HG02759 (cell line): ENCODE measurements around the gene NLRC5.
A peak's percentile ranks its signal among the peaks of the same experiment; 100 is the strongest.

Experiments used
- ATAC-seq: cut with Tn5 transposase; IDR thresholded peaks from one replicate; pipeline ENCODE4 v1.9.1; 2021; ENCODE audit warnings: mild to moderate bottlenecking, moderate library complexity; ENCODE audit not compliant: unreplicated experiment

NLRC5 gene

DNA sequence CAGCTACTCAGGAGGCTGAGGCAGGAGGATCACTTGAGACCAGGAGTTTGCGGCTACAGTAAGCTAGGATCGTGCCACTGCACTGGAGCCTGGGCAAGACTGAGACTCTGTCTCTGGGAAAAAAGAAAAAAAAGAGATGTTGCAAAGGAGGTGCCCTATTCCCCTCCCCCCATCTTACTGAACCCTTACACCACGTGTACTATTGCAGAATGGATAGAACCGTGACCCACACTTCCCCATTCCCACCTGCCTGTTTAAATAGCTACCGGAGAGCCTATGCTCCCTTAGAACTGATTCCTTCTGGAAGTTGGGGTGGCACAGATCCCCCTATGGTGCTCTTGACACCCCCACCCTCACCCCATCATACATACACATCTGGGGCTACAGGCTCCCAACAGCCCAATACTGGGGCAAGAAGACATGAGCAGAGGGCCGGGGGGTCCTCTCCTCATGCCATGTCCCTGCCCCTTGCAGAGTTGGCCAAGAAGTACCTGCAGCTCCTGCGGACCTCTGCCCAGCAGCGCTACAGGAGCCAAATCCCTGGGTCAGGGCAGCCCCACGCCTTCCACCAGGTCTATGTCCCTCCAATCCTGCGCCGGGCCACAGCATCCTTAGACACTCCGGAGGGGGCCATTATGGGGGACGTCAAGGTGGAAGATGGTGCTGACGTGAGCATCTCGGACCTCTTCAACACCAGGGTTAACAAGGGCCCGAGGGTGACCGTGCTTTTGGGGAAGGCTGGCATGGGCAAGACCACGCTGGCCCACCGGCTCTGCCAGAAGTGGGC, 35.7 kb downstream of the NLRC5 start:
- ATAC-seq = no peak

DNA sequence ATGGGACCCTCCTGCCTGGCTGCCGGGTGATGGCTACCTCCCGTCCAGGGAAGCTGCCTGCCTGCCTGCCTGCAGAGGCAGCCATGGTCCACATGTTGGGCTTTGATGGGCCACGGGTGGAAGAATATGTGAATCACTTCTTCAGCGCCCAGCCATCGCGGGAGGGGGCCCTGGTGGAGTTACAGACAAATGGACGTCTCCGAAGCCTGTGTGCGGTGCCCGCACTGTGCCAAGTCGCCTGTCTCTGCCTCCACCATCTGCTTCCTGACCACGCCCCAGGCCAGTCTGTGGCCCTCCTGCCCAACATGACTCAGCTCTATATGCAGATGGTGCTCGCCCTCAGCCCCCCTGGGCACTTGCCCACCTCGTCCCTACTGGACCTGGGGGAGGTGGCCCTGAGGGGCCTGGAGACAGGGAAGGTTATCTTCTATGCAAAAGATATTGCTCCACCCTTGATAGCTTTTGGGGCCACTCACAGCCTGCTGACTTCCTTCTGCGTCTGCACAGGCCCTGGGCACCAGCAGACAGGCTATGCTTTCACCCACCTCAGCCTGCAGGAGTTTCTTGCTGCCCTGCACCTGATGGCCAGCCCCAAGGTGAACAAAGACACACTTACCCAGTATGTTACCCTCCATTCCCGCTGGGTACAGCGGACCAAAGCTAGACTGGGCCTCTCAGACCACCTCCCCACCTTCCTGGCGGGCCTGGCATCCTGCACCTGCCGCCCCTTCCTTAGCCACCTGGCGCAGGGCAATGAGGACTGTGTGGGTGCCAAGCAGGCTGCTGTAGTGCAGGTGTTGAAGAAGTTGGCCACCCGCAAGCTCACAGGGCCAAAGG, 36.8 kb downstream of the NLRC5 start:
- ATAC-seq = no peak

DNA sequence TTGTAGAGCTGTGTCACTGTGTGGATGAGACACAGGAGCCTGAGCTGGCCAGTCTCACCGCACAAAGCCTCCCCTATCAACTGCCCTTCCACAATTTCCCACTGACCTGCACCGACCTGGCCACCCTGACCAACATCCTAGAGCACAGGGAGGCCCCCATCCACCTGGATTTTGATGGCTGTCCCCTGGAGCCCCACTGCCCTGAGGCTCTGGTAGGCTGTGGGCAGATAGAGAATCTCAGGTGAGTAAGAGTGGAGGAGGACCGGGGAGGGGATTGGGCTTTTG, 37.4 kb downstream of the NLRC5 start:
- no peak for ATAC-seq

DNA sequence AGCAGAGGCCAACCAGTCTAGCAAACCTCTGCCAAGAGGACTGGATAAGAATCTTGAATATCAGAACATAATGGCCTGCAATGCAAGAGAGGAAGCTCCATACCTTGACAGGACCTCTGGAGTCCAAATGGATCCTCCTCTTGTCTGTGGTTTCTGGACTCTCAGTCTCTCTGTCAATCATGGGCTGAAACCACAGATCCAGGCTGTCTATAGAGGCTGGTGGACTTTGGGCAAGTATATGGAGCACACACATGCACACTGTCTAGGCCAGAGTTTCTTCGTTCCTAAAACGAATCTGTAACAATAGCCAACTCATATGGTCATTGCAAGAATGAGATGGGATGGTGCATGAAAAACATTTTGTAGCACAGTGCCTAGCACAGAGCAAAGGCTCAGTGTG, 37.7 kb downstream of the NLRC5 start:
- ATAC-seq = no peak

DNA sequence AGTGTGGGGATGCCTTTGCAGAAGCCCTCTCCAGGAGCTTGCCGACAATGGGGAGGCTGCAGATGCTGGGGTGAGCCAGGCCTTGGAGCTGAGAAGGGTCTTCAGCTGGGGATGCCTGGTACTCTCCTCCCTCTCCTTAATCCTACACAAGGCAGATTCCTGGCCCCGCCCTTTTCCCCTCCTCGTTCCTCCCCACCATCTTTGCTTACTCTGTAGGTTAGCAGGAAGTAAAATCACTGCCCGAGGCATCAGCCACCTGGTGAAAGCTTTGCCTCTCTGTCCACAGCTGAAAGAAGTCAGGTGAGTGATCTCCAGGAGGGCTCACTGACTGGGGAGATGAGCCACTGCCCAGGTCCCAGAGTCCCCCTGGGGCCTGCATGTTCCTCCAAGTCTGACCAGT, 38.7 kb downstream of the NLRC5 start:
- no peak for ATAC-seq

DNA sequence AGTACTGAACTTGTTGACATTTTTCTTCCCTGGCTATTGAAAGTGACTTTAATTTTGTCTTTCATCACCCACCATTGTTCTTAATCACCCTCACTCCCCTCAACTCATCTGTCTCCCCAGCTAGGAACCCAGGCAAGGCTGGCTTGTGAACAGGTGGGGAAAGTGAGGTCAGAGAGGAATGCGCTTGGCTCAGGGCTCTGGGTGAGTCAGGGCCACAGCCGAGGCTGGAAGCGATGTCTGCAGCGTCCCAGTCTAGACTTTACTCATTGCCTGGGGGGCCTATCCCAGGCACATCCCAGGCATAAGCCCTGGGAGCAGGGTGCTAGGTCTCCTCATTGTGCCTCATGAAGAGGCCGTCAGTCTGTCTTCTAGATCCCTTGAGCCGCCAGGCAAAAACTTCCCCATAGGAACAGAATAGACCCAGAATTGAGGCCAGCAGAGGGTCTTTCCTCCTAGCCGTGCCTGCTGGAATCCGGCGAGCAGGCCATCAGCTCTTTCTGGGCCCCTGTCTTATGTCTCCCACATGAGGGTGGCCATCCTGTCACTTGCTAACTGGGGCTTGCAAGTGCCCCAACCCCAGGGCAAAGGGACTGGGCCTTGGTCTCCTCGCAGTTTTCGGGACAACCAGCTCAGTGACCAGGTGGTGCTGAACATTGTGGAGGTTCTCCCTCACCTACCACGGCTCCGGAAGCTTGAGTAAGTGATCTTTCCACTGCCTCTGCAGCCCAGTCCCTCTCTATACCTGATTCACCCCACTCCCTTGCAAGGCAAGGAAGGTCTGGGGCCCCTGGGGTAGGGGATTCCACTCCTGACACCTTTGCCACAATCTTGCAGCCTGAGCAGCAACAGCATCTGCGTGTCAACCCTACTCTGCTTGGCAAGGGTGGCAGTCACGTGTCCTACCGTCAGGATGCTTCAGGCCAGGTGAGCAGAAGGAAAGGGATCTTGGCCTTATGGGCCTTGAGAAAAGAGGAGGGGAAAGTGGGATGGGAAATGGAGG, 40.1 kb downstream of the NLRC5 start:
- ATAC-seq = no peak

DNA sequence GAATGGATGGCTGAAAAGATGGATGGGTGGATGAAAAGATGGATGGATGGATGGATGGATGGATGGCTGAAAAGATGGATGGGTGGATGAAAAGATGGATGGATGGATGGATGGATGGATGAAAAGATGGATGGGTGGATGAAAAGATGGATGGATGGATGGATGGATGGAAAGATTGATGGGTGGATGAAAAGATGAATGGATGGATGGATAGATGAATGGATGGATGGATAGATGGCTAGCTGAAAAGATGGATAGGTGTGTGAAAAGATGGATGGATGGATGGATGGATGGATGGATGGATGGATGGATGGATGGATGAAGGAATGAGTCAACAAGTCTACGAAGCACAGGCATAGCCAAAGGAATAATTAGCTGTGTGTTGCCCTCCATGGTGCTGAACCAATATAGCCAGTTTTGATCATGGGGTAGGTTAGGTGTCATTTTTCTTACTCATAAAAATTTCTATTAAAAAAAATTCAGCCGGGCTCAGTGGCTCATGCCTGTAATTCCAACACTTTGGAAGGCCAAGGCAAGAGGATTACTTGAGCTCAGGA, 41.1 kb downstream of the NLRC5 start:
- ATAC-seq = no peak

DNA sequence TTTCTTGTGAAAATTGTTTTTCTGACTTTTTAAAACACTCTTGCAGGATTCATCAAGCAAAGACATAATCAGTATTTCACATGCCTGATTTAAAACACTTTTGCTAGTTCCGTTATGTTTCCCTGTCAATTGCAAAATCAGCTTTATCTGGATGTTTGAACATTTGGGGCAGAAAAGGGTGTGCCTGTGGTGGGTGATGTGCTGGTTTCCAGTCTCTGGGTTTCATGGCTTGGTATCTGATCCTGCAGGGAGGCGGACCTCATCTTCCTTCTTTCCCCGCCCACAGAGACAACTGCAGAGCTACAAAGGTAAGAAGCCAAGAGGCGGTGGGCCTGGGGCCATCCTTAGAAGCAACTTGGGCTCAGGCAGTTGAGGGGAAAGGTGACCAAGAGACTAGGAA, 41.8 kb downstream of the NLRC5 start:
- ATAC-seq = no peak

DNA sequence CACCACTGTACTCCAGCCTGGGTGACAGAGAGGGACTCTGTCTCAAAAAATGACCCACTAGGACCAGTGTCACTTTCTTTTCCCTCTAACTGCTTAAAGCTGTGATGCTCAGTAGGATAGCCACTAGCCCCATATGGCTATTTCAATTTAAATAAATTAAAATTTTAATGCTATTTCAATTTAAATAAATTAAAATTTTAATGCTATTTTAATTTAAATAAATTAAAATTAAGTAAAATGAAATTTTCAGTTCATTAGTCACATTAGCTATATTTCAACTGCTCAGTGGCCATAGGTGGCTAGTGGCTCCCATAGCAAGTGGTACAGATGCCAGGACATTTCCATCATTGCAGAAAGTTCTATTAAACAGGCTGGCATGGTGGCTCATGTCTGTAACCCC, 43.0 kb downstream of the NLRC5 start:
- no peak for ATAC-seq

DNA sequence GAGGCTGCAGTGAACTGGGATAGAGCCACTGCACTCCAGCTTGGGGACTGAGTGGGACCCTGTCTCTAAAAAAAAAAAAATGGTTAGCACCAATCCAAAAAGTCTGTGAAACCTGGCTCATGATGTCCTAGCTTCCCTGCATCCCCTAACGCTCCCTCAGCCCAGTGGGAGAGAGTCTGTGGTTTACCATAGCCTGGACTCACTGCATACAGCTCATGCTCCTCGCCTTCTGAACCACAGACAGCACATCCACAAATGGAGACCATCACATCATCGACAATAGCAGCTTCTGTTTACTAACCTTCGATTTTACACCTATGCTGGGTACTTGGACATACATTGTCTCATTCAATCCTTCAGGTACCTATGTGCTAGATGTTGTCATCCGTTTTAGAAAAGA, 43.6 kb downstream of the NLRC5 start:
- ATAC-seq = no peak

DNA sequence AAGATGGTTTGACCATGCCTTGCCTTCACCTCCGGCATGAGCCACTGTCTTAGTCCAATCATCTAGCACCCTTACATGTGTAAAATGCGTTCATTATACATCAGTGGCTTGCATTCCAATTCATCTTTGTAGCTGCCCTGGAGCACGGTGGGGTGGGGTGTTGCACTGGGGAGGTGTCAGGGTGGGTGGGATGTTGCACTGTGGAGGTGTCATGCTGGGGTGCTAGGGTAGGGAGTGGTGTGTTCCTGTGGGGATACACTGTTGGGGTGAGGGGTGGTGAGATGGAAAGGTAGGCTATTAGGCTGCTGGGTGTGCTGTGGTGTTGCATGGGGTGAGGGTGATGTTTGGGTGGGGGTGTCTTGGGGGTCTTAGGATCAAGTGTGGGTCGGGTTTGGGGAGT, 47.0 kb downstream of the NLRC5 start:
- no peak for ATAC-seq

DNA sequence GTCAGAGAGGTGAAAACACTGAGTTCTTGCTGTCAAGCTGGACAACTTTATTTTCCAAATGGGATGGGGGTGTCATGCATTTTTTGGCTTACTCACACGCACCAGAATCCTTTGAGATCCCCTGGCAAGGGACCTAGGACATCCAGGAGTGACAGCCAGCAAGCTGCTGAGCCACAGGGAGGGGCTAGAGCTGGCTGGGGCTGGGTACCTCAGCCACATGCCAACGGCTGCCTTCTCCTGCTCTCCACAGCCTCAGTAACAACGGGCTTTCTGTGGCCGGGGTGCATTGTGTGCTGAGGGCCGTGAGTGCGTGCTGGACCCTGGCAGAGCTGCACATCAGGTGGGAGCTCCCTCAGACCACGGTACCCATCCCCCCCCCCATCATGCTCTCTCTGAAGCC, 47.6 kb downstream of the NLRC5 start:
- ATAC-seq = no peak

DNA sequence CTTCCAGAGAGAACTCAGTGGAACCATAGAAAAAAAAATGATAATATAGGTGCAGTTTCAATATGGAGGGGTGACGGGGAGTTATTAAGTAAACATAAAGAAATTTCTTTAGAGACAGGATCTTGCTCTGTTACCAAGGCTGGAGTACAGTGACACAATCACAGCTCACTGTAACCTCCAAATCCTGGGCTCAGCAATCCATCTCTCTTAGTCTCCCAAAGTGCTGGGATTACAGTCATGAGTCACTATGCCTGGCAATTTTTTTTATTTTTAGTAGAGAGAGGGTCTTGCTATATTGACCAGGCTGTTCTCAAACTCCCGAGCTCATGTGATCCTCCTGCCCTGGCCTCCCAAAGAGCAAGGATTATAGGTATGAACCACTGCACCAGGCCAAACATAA, 48.8 kb downstream of the NLRC5 start:
- no peak for ATAC-seq

DNA sequence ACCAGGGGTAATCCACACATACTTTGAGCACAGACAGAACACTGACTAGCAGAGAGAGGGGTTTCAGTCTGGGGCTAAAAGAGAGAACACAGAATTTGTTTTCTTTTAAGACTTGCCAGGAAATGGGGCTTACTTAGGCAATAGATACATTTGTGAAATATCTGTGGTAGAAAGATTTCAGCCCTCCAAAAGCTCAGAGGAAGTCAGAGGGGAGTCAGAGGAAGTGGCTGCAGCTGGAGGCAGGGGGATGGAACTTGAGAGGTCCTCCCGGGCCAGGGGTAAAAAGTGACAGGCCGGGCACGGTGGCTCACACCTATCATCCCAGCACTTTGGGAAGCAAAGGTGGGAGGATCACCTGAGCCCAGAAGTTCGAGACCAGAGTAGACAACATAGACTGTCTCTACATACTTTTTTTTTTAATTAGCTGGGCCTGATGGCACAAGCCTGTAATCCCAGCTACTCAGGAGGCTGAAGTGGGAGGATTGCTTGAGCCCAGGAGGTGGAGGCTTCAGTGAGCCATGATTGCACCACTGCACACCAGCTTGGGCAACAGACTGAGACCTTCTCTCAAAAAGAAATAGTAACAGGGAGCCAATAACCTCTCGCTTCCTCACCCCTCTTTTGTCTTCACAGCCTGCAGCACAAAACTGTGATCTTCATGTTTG, 49.9 kb downstream of the NLRC5 start:
- ATAC-seq = peak; percentile 26

DNA sequence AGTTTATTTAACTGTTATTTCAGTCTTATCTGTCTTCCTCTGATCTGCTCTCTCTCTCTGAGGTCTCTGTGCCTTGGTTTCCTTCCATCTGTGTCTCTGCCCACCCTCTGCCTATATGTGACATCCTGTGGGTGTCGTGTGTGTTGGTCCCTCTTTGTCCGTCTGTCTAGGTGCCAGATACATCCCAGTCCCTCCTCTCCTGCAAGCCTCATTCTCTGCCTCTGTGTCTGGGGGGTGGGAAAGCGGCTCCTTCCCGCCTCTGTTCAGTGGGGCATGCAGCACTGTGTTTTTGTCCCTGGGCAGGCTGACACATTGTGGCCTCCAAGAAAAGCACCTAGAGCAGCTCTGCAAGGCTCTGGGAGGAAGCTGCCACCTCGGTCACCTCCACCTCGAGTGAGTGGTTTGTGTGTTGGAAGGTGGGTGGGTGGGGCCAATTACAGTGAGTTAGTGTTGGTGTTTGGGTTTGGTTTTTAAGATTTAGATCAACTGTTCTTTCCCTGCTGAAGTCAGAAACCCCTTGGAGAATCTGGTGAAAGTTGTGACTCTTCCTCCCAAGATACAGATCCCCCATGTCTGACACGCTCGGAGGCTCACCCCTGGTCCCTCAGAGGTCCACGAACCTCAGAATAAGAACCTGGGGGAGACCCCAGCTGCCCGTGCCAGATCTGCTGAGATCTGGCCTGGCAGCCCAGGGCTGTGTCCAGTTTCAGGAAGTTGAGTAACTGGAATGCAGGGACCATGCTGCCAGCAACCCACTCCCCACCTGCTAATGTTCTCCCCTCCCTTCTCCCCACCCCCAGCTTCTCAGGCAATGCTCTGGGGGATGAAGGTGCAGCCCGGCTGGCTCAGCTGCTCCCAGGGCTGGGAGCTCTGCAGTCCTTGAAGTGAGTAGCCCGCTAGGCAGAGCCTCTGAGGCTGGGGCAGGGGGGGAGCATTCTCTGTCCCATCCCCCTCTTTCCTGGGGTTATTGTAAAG, 52.1 kb downstream of the NLRC5 start:
- peak; percentile 40 for ATAC-seq

DNA sequence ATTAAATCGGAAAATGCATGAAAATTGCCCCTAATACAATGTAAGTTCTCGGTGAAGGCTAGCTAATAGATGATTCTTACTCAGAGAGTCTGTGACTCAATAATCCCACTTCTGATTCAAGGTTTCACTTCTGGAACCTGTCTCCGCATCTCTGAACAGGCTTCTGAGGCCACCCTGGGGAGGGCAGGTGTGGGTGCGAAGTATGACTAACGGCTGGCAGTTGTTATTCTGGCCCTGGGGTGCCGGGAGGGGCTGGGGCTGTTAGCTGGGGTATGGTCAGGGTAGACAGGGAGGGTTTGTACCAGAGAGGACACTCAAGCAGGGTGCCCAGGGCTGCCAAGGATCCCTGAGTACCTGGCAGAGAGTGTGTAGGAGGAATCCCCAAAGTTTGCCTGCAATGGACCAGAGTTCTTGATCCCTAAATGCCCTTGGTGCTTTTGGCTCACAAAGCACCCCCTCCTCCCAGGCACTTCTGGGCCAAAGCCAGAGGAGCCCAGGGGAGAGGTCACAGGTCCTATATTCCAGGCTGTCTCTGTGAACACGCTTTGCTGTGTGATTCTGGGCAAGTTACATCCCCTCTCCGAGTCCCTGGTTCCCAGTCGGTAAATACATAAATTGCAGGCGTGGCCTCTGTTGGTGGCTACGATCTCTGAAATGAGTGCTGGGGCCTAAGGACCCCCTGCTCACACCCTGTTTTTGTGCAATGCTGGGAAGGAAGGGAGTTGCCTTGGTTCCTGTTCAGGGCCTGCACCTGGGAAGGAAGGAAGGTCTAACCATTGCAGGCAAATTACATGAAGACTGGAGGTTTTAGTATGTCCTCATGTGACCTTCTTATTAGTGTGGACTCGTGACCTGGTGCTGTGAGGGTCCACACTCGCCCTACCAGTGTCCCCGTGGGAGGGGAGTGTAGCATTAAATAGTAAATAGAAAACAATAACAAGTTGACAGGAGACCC, 53.1 kb downstream of the NLRC5 start:
- ATAC-seq = peak; percentile 70

DNA sequence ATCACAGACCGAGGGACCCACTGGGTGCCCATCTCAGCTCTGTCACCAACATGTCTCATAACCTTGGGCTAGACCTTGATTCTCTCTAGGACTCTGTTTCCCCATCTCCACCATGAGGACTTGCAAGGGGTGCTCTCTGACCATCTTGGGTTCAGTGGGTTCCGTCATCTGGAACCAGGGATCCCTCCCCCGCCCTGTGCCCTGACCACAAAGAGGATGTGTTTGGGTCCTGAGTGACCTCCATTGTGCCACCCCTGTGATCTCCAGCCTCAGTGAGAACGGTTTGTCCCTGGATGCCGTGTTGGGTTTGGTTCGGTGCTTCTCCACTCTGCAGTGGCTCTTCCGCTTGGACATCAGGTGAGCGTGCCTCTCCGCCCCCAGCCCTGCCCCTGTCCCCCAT, 53.9 kb downstream of the NLRC5 start:
- ATAC-seq = no peak
